HG03469 (cell line): ENCODE measurements around the gene TMEM181.
"Not testable (repeated sequence)": the region's sequence is repeated elsewhere in the genome, so short reads cannot be mapped to it uniquely, and the experiment has no call there.

Experiments used
- ATAC-seq: cut with Tn5 transposase; IDR thresholded peaks from one replicate; pipeline ENCODE4 v1.9.1; 2021; ENCODE audit warnings: mild to moderate bottlenecking, moderate library complexity, moderate number of reproducible peaks; ENCODE audit not compliant: unreplicated experiment

Gene TMEM181, protein sequence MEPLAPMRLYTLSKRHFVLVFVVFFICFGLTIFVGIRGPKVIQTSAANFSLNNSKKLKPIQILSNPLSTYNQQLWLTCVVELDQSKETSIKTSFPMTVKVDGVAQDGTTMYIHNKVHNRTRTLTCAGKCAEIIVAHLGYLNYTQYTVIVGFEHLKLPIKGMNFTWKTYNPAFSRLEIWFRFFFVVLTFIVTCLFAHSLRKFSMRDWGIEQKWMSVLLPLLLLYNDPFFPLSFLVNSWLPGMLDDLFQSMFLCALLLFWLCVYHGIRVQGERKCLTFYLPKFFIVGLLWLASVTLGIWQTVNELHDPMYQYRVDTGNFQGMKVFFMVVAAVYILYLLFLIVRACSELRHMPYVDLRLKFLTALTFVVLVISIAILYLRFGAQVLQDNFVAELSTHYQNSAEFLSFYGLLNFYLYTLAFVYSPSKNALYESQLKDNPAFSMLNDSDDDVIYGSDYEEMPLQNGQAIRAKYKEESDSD

DNA sequence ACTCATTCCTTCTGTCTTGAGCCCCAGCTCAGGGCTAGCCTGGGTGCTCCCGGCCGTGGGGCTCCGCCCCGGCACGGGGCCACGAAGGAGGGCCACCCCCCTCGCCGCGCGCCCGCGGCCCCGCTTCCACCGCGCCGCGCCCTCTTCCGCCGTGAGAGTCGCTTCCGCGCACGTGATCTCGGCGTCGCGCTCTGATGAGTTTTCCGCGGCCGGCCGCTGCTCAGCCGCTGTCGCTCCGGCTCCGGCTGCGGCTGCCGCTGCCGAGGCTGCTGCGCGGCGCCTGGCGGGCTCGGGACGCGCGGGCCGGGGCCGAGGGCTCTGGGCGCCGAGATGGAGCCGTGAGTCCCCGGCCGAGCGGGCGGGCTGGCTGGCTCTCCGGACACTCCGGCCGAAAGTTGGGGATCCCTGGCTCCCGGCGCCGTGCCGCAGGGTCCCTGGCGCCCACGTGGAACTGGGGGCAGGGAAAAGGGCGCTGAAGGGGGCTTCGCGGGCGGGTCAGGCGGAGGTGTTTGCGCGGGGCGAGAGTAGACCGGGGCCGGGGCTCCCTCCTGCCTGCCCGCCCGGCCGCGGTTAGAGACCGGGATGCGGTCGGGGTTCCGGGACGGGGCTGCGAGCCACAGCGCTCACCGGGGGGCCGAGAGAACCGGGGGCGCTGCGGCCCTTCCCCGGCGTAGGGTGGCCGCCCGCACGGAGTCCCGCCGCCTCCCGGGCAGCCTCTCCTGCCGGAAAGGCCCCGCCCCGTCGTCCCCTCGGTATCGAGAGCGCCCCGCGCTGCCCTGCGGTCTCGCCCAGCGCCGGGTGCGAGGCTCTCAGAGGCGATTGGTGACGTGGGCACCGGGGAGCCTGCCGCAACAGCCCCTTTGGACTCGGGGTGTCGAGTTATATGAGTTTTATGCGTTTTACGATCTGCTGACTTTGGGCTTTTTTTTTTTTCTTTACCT is at the start of gene TMEM181:
TMEM181 (plus strand) TSS at position 197 of the 941 bp plus-strand sequence; CDS start at position 331, 134 bp downstream.
- peak; percentile 65 for ATAC-seq

DNA sequence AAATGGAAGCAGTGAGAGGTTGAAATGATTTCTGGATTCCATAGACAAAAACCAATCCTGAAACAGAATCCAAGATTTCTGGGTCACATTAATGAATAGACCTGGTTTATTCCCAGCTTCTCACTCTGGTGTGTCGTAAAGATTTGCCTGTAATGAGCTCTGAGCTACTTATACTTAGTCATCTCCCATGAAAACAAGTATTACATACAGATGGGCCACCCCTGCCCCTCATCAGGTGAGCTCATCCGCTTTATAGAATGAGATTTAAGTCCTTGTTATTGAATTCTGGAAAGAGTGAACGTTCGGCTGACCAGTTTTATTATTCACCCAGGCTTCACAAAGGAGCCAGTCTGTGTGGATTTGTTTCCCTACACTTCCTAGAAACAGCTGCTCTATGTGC is 47.1 kb upstream of the TMEM181 start:
- ATAC-seq: no peak

DNA sequence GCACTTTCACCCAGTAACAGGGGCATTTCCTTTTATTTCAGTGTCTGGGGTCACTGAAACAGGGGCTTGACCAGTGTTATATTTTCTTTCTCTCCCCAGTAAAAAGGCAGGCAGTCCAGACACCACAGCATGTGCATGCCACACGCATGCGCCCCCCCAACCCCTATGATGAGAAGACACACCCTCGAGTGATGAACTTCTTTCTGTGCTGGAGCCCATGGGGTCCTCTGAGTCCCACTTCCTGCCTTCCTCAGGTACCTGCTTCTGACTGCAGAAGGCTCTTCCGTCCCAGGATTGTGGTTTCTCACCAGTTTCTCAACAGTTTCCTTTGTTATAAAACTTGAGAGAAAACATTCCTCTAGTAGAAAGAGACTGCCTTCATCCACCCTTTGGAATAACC is 45.7 kb upstream of the TMEM181 start:
- no peak for ATAC-seq

DNA sequence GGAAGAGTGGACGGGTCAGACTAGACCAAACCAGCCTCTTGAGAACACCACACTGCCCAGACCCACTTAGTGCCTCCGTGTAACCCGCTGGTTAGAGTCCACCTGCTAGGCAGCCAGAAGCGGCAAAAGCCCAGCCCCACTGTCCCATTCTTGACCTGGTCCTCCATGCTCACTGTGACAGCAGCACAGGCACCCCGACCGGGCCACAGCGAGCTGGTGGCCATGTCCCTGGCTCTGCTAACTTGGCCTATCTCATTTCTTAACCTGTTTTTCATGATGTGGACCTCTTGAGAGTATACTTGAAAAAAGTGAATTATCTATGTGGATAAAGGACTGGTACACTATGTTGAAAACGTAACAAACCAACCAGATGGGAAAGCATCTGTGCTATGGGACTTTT is 44.9 kb upstream of the TMEM181 start:
- no peak for ATAC-seq

DNA sequence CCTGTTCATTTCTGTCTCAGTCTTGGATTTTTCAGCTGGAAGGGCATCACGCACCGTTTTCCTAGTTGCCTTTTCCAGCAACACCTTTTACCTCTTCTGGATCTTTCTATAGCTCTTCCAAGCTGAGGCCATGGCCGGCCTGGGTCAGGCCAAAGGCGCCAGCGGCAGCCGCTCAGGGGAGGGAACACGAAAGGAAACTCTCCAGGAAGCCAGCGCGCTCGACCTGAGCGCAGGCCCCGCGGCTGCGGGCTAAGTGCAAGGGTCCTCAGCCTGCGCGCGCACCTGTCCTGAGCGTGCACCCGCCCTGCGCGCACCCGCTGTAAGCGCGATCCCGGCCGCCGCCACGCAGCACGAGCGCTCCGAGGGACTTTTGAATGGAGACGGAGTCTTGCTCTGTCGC is 43.8 kb upstream of the TMEM181 start:
- no peak for ATAC-seq

DNA sequence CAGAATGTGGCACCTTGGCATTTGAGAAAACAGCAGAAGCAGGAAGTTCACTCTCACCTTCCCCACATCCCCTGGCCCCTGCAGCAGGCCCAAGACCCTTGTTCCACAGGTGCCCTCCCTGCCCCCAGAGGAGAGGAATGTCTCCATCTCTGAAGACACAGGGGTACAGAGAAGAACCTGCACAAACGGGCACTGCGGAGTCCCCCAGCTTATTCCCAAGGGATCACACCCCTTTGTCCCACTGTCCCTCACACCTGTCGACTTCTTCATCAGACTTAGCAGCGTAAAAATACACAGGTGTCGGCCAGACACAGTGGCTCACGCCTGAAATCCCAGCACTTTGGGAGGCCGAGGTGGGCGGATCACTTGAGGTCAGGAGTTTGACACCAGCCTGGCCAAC is 42.9 kb upstream of the TMEM181 start:
- ATAC-seq: no peak

DNA sequence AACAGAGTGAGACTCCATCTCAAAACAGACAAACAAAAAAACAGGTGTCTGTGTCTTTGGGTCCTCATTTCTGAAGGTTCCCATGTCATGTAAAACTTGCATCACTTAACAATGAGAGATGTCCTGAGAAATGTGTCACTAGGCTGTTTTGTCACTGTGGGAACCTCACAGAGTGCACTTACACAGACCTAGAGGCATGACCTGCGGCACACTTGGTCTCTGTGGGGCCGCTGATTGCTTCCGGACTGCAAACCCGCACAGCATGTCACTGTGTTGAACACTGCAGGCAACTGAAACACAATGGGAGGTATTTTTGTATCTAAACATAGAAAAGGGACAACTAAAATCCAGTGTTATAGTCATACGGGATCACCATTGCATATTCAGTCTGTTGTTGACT is 42.3 kb upstream of the TMEM181 start:
- peak; percentile 62 for ATAC-seq

DNA sequence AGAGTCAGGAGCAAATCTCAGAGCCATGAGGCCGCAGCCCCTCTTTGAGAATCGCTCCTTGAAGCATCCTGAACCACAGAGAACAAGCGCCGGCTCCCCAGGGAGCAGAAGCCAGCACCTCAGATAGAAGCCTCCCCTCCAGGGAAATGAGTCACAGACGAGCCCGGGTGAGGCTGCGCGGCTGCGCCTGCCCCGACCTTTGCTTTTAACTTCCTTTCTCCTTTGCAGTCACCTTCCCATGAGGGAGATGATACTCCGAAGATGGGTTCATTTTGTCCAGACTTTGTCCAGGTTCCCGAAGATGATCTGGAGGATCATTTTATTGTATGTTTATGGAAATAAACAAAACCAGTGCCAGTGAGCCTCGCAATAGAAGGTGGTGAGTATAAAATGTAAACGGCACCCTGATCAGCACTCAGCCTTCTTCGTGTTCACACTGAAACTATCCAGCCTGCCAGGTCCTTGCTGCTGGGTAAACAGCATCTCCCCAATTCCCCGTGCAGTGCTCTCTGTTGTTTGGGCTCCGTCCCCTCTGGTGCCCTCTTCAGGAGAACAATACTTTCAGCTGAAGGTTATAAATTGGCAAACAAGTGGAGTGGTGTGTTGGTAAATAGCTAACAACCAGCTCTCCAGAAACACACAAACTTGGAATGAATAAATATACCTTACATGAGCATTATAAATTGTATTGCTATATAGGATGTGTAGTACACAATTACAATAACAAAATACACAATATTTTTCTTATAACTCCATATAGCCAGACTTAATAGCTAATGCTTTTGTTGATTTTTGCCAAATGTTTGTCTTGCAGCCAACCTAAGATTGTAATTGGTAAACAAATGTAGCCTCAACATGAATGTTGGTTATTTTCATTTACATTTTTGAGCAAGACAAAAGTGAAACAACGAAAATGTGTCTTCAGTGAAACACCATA is 41.4 kb upstream of the TMEM181 start:
- peak; percentile 65 for ATAC-seq

DNA sequence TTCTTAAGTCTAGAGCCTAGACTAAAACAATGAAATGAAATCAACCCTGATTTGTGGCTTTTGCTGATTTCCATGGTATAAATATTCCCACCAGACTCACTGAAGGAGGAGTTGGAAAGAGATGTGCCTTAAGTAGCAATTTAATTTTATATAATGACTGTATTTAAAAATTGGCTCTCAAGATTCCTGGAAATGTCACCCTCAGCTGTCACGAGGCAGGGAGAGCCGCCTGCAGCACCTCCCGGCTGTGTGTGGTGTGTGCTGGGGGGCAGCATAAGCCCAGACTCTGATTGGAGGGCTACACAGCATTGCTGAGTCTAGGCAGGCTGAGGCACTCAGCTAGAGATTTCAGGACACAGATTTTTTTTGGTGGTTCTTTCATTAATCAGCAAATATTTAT is 40.6 kb upstream of the TMEM181 start:
- no peak for ATAC-seq

DNA sequence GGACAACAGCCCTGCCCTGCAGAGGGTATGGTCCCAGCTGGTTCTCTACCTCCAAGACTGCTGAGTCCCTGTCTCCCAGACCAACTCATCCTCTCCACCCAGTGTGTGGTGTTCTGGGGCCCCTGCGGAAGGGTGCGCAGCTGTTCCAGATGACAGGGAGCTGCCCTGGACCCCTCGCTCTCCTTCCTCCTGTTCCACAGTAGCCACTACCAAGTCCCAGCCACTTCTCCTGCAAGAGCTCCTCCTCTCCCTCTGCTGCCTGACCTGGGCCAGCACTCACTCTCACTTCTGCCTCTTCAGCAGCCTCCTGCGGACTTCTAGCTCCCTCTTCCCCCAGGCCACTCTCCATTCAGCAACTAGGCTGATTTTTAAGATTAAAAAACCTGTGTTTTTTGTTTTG is 40.1 kb upstream of the TMEM181 start:
- no peak for ATAC-seq

DNA sequence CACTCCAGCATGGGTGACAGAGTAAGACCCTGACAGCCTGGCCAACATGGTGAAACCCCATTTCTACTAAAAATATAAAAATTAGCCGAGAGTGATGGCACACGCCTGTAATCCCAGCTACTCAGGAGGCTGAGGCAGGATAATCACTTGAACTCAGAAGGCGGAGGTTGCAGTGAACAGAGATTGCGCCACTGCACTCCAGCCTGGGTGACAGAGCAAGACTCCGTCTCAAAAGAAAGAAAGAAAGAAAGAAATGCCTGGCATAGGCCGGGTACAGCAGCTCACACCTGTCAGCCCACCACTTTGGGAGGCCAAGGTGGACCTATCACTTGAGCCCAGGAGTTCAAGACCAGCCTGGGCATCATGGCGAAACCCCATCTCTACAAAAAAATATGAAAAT is 38.9 kb upstream of the TMEM181 start:
- not testable (repeated sequence) for ATAC-seq

DNA sequence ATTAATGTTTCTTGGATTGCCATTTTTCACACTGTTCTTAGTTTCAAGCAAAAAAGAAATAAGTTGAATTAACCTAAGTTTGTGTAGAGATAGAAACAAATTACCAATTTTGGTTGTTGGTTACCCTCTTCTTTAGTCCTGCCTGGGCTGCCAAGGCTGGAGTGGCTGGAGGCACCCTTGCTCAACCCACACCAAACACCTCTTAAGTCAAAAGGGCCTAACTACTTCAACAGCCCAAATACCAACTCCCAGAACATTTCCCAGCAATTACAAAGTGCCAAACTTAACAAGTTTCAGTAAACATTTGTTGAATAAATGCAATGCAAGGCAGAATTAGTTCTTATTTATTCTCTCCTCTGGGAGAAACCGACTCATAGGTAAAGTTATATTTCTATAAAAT is 38.1 kb upstream of the TMEM181 start:
- ATAC-seq: no peak

DNA sequence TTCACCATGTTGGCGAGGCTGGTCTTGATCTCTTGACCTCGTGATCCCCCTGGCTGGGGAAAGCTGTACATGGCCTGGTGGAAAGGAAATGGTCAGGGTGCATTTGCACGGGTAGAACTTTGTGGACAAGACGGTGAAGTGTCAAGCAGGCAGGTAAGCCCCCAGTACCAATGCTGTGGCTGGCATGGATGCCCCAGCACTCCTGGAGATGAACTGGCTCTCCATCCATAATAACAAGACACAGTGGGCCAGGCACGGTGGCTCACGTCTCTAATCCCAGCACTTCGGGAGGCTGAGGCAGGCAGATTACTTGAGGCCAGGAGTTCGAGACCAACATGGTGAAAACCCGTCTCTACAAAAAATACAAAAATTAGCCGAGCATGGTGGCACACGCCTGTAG is 37.3 kb upstream of the TMEM181 start:
- ATAC-seq: no peak

DNA sequence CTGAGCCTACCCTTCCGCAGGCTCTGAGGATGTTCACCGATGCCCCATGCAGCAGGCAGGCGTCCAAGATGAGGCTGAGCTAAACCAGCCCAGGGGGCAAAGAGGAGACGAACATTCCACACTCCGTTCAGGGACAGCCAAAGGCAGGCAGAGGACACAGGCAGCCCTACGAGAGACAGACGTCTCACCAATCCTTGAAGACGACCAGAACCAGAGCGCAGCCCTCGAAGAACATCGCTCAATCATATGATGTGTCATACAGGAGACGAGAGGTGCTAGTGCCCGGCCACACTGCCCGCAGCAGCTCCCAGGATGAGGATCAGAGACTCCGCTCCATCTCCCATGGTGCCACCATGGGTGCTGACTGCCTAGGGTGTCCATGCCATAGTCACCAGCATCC is 35.6 kb upstream of the TMEM181 start:
- no peak for ATAC-seq

DNA sequence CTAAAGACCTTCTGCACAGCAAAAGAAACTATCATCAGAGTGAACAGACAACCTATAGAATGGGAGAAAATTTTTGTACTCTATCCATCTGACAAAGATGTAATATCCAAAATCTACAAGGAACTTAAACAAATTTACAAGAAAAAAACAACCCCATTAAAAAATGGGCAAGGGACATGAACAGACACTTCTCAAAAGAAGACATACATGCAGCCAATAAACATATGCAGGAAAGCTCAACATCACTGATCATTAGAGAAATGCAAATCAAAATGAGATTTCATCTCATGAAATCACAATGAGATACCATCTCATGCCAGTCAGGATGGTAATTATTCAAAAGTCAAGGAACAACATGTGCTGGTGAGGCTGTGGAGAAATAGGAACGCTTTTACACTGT is 32.0 kb upstream of the TMEM181 start:
- not testable (repeated sequence) for ATAC-seq

DNA sequence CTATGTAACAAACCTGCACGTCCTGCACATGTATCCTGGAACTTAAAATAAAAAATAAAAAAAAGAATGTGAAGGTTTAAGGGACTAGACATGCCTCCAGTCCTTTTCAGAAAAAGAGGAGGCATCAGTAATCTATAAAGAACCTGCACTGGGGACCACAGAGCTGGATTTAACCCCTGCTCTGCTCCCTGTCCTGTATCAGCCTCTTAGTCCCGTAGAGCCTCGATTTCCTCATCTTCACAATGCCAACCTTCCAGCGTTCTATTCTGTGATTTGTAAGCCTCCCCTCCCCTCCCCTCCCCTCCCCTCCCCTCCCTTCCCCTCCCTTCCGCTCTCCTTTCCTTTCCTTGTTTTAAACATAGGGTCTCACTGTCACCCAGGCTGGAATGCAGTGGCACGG is 31.1 kb upstream of the TMEM181 start:
- ATAC-seq: no peak

DNA sequence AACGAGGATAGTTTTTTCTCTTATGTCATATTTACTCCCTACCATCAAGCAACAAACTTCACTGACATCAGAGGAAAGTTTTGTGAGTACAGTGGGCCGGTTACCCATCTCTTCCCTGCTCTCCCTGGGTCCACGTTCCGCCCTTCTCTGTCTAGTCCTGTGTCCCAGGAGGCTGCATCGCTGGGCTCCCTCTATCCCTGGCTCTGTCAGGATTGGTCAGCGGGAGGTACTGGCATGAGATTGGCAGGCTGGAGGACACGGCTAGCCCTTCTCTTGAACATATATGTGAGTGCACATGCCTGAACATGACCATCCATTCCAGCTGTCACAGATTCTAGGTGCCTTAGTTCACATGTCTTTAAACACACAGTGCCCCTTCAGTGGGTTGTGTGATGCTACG is 30.3 kb upstream of the TMEM181 start:
- ATAC-seq: no peak

DNA sequence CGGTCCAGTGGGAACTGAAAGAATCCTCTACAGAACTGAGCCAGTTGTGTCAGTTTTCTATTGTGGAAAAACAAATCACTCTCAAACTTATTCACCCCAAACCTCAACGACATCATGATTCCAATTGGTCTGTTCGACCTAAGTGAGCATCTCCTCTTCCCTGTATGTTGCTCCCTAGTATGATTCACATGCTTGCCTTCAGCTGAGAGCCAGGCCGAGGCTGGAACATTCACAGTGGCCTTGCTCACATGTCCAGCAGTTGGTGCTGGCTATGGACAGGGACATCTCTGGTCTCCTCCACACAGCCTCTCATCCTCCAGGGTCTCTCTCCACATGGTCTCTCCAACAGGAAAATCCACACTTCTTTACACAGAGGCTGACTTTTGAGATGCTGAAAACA is 28.3 kb upstream of the TMEM181 start:
- ATAC-seq: no peak

DNA sequence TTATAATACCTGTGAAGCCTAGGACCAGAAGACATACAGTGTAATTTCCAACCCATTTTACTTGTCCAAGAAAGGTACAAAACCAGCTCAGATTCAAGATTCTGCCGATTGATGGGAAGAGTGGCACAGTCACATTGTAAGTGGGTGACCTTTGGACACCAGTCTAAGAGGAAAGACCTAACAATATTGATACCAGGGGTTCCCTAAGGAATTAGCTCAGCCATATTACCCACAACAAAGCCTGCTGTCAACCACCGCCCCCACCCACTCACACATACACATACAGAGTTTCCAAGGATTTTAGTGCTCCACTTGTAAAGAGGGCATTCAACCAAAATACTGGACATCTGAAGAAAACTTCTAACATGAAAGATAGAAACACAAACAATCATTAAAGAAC is 27.9 kb upstream of the TMEM181 start:
- no peak for ATAC-seq

DNA sequence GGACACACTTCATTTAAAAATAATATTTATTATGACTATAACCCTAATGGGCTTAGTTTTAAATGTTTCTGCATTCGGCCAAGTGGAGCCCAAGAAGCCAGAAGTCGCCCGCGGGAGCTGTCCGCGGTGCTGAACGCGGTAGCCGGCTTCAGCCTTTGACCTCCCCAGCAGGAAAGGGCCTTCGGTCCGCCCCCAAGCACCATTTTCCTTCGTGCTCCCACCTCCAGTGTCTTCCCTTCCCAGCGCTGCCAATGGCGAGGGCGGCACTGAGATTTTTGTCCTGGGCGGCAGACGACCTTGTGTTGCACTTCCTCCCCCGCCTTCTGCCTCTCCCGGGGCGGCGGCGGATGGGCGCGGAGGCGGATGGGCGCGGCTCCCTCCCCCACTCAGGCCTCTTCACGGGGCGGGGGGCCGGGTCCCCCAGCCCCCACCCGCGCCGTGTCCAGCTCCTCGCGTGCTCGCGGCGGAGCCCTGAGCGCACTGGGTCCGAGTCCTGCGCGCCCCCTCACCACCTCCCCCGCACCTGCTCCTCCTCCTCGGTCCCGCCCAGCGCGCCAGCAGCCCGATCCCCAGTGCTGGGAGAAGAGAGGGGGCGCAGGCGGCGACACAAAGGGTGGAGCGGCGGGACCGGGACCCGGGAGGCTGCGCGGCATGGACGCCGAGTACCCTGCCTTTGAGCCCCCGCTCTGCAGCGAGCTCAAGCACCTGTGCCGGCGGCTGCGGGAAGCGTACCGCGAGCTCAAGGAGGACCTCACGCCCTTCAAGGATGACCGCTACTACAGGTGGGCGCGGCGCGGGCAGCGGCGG is 23.6 kb upstream of the TMEM181 start:
- no peak for ATAC-seq
